Measurements from ENCODE around the gene LILRB5. TPM values are rescaled to one million over a fixed set of nuclear protein-coding genes. Genes with fewer than 3 reads are reported as not detected.
A peak's percentile ranks its signal among the peaks of the same experiment; 100 is the strongest.

The LILRB5 gene
- total and polyA plus RNA-seq, 2 of the 4 experiments (the other 2 are of a cell fraction) = not detected

GRCh38 chr19:54211235-54211634 lies 45.8 kb downstream of the LILRB5 start:
- H4K91ac ChIP-seq (ENCODE audit: insufficient read depth, low read depth, low read length) = no peak overlapping the region
- no peak overlapping the region for H3K4me2 ChIP-seq (ENCODE audit: low read depth, low read length)
- H3K27me3 ChIP-seq (ENCODE audit: control insufficient read depth, insufficient read depth, low read length) = no peaks in the 10 kb centered on the region
- ChIA-PET CTCF (no interaction called here), POLR2A (ENCODE audit: unreplicated experiment) (no interaction called here)
- H3K4me1 ChIP-seq (ENCODE audit: control insufficient read depth, insufficient read depth, low read length) = peaks cover 30% of the 10 kb centered on the region
- H2AK9ac ChIP-seq (replicated peaks; ENCODE audit: low read depth, low read length, poor library complexity) = peak overlapping the region; percentile 88
- in situ Hi-C loops (cut with MboI; ENCODE audit: low sequenced_read_pairs) = no loop called here
- H4K5ac ChIP-seq (ENCODE audit: low read depth, low read length) = no peak overlapping the region
- H4K20me1 ChIP-seq (ENCODE audit: insufficient read depth, low read length) = peaks cover 50% of the 10 kb centered on the region
- dilution Hi-C loops (cut with HindIII; ENCODE audit: low sequenced_read_pairs, unreplicated experiment) = no loop called here
- H3K79me1 ChIP-seq (ENCODE audit: low read depth in 1 of 2, low read length in 2 of 2) = peaks cover 6 to 48% of the 10 kb centered on the region in 2 experiments
- no peak for TF ChIP-seq ELK1 (IDR thresholded peaks at IDR 0.05; ENCODE audit: borderline replicate concordance, low read depth, low read length)
- no peak for TF ChIP-seq FOS (IDR thresholded peaks at IDR 0.05; ENCODE audit: low read depth, low read length)
- no peak for TF ChIP-seq BHLHE40 (IDR thresholded peaks at IDR 0.05; ENCODE audit: low read depth, low read length)
- no peak for TF ChIP-seq RFX5 (IDR thresholded peaks at IDR 0.05; ENCODE audit: low read depth, low read length)
- no peak for TF ChIP-seq NFE2L2 (IDR thresholded peaks at IDR 0.05; ENCODE audit: low read depth, low read length)
- no peak for TF ChIP-seq CHD1 (IDR thresholded peaks at IDR 0.05; ENCODE audit: low read depth, low read length)
- no peak for TF ChIP-seq MAZ (IDR thresholded peaks at IDR 0.05; ENCODE audit: borderline replicate concordance, low read depth, low read length)
- no peak for TF ChIP-seq RAD21 (IDR thresholded peaks at IDR 0.05; ENCODE audit: low read length)
- TF ChIP-seq POLR2A (IDR thresholded peaks at IDR 0.05; ENCODE audit: low read depth, low read length) = no peak
- no peak for TF ChIP-seq MAFK (IDR thresholded peaks at IDR 0.05; ENCODE audit: low read depth, low read length)
- peaks cover 23% of the 10 kb centered on the region for H3K36me3 ChIP-seq (ENCODE audit: control insufficient read depth, insufficient read depth, low read length)
- no peak overlapping the region for H2BK20ac ChIP-seq (ENCODE audit: low read depth, low read length)
- peak overlapping the region; percentile 21; the same call in 1 of the 2 replicates for H2AK5ac ChIP-seq (ENCODE audit: low read depth, low read length)
- DNase-seq = no peak
- H2BK120ac ChIP-seq (ENCODE audit: low read depth, low read length) = no peak overlapping the region
- no peak overlapping the region for H3K18ac ChIP-seq (ENCODE audit: low read depth, low read length)
- no peaks in the 10 kb centered on the region for H3K9me3 ChIP-seq (ENCODE audit: control insufficient read depth, insufficient read depth, low read length)
- H3K23ac ChIP-seq (ENCODE audit: low read depth, low read length) = no peak overlapping the region
- H3K14ac ChIP-seq (replicated peaks; ENCODE audit: low read depth, low read length) = no peak overlapping the region
- intact Hi-C loops (cut with micrococcal nuclease) = loop anchor here (2.0 kb wide), 1 partner anchor 20 kb away; the partner anchor contains the start of gene TSEN34
- no peak overlapping the region for H2BK5ac ChIP-seq (ENCODE audit: low read depth, low read length, poor library complexity, severe bottlenecking)
- BruUV-seq (replicated peaks) = no TSS peak
- H3K4me3 ChIP-seq (ENCODE audit: insufficient read depth, low read depth, low read length) = no peak overlapping the region
- no peak overlapping the region for H2BK15ac ChIP-seq (ENCODE audit: low read depth, low read length)
- no peak overlapping the region; the same call in 1 of the 2 replicates for H3K4ac ChIP-seq (ENCODE audit: low read depth, low read length)
- H4K8ac ChIP-seq (ENCODE audit: low read depth in 2 of 2, low read length in 2 of 2) = no peak overlapping the region
- H3K9ac ChIP-seq (ENCODE audit: low read depth, low read length) = no peak overlapping the region
- no peak overlapping the region for H2AFZ ChIP-seq (replicated peaks; ENCODE audit: low read length, poor library complexity)
- H3K9me1 ChIP-seq (ENCODE audit: insufficient read depth, low read length) = peaks cover 27% of the 10 kb centered on the region
- 43% methylated on average over 1 of the region's 12 CpGs; no CpG with 5 or more reads in 1 of the 2 experiments for WGBS, 2 experiments (ENCODE audit: extremely low coverage in 2 of 2, insufficient read length in 1 of 2)
- H3K56ac ChIP-seq (ENCODE audit: extremely low read depth, insufficient read depth, low read length) = no peak overlapping the region
- ATAC-seq (ENCODE audit: low read depth) = no peak
- no peak overlapping the region for H3K27ac ChIP-seq (ENCODE audit: insufficient read depth, low read length)
